B cell (primary cell): Measurements from ENCODE around the gene ARFGAP3. TPM values are rescaled to one million over a fixed set of nuclear protein-coding genes. Genes with fewer than 3 reads are reported as not detected.

ENCODE experiments used
- ATAC-seq: fragments of 200-7000 bp; cut with Tn5 transposase; one replicate; pipeline ENCODE4 v1.10.0; 2021; ENCODE audit warnings: low read depth, mild to moderate bottlenecking, moderate number of reproducible peaks, moderate library complexity
- CTCF ChIA-PET: fragments of 350-600 bp; sonication (Branson Sonifier 250); formaldehyde crosslinking; loops from one replicate; lab custom pipeline; 2021; ENCODE audit warnings: antibody characterized with exemption, inconsistent platforms; lab: Charles Lee
- POLR2A ChIA-PET: fragments of 350-600 bp; sonication (Branson Sonifier 250); formaldehyde crosslinking; loops from one replicate; lab custom pipeline; 2021; ENCODE audit warnings: antibody characterized with exemption; lab: Charles Lee
- DNase-seq: peaks from one replicate; pipeline ENCODE4 v3.0.0; 2013
- H2AFZ ChIP-seq: 2 replicates; pipeline ENCODE4 v1.6.1; 2012; ENCODE audit warnings: mild to moderate bottlenecking, low read depth, low read length; ENCODE audit not compliant: insufficient read depth, poor library complexity, severe bottlenecking
- H3K27ac ChIP-seq, 2 donors: 1 replicate in 1 of 2; 2 replicates in 1 of 2; pipeline ENCODE4 v1.5.1; 2012 to 2013; ENCODE audit warnings: low read length in 2 of 2, mild to moderate bottlenecking in 2 of 2, moderate library complexity in 1 of 2
- H3K27me3 ChIP-seq, 4 experiments: fragments of 200-600 bp in 1 of 4; sonication (generic) in 1 of 4; replicated peaks in 1 of 4; 1 replicate in 2 of 4; 2 replicates in 2 of 4; pipeline versions ENCODE4 v1.6.1 to v1.7.0; 2013 to 2016; ENCODE audit warnings: low read length in 3 of 4, mild to moderate bottlenecking in 2 of 4, mixed read lengths in 1 of 4, moderate library complexity in 1 of 4; ENCODE audit not compliant: insufficient read depth in 4 of 4, control insufficient read depth in 3 of 4; ENCODE audit errors: control extremely low read depth in 1 of 4
- H3K36me3 ChIP-seq, 2 experiments: replicated peaks in 1 of 2; 1 replicate in 1 of 2; 2 replicates in 1 of 2; pipeline versions ENCODE4 v1.6.1 to v1.7.1; 2013; ENCODE audit warnings: low read length in 1 of 2; ENCODE audit not compliant: insufficient read depth in 2 of 2, control insufficient read depth in 1 of 2; ENCODE audit errors: control extremely low read depth in 1 of 2, extremely low read depth in 1 of 2
- H3K4me1 ChIP-seq, 2 donors: fragments of 200-600 bp in 1 of 2; sonication (generic) in 1 of 2; 1 replicate in 1 of 2; 2 replicates in 1 of 2; pipeline versions ENCODE4 v1.5.1 to v1.6.1; 2013 to 2017; ENCODE audit warnings: low read length in 2 of 2; ENCODE audit not compliant: control insufficient read depth in 2 of 2, insufficient read depth in 2 of 2
- H3K4me2 ChIP-seq: replicated peaks from 2 replicates; pipeline ENCODE3; 2012; ENCODE audit warnings: mild to moderate bottlenecking, low read depth, low read length; ENCODE audit not compliant: poor library complexity, severe bottlenecking
- H3K4me3 ChIP-seq, 5 experiments: fragments of 200-600 bp in 1 of 5; sonication (generic) in 1 of 5; 1 replicate in 3 of 5; 2 replicates in 2 of 5; pipeline versions ENCODE4 v1.5.1 to v1.7.0; 2011 to 2016; ENCODE audit warnings: low read length in 4 of 5, mild to moderate bottlenecking in 4 of 5, low read depth in 2 of 5, control low read depth in 1 of 5, moderate library complexity in 1 of 5; ENCODE audit not compliant: insufficient read depth in 1 of 5; ENCODE audit errors: control extremely low read depth in 1 of 5, extremely low read depth in 1 of 5
- H3K79me2 ChIP-seq: fragments of 200-600 bp; sonication (generic); one replicate; pipeline ENCODE4 v1.6.0; 2016; ENCODE audit warnings: low read length; ENCODE audit not compliant: control insufficient read depth, insufficient read depth
- H3K9ac ChIP-seq: fragments of 200-600 bp; sonication (generic); 2 replicates; pipeline ENCODE4 v1.6.1; 2017; ENCODE audit warnings: mild to moderate bottlenecking, low read length, moderate library complexity
- H3K9me3 ChIP-seq, 3 donors: one replicate each; pipeline versions ENCODE4 v1.6.1 to v1.7.1; 2013; ENCODE audit warnings: low read length in 2 of 3; ENCODE audit not compliant: control insufficient read depth in 2 of 3, insufficient read depth in 1 of 3; ENCODE audit errors: control extremely low read depth in 1 of 3
- H4K20me1 ChIP-seq: 2 replicates; pipeline ENCODE4 v1.6.0; 2012; ENCODE audit warnings: mild to moderate bottlenecking, low read length; ENCODE audit not compliant: insufficient read depth, control insufficient read depth, poor library complexity, severe bottlenecking
- H3K27ac Mint-ChIP-seq: one replicate; pipeline ENCODE4 v1.8.0; 2021; ENCODE audit warnings: mixed read lengths
- H3K27me3 Mint-ChIP-seq: one replicate; pipeline ENCODE4 v1.8.0; 2021; ENCODE audit warnings: mixed read lengths
- H3K4me1 Mint-ChIP-seq: one replicate; pipeline ENCODE4 v1.8.0; 2021; ENCODE audit warnings: mixed read lengths
- H3K4me3 Mint-ChIP-seq: one replicate; pipeline ENCODE4 v1.8.0; 2021; ENCODE audit warnings: mixed read lengths
- H3K9me3 Mint-ChIP-seq: one replicate; pipeline ENCODE4 v1.8.0; 2022; ENCODE audit warnings: mixed read lengths; ENCODE audit not compliant: insufficient read depth
- EZH2 ChIP-seq: IDR thresholded peaks from 2 replicates; pipeline ENCODE4 v1.6.1; 2012; ENCODE audit warnings: borderline replicate concordance, low read depth, mild to moderate bottlenecking, moderate library complexity, low read length; ENCODE audit not compliant: insufficient read depth, poor library complexity, severe bottlenecking
- WGBS: methylation state at CpG from one replicate; pipeline ENCODE4 v1.1.5; 2013; ENCODE audit warnings: missing lambda C conversion rate; ENCODE audit not compliant: insufficient coverage; 5-methylcytosine and 5-hydroxymethylcytosine counted together
- intact Hi-C: fragments of 100-400 bp; cut with micrococcal nuclease; formaldehyde crosslinking; loops from one replicate; pipeline ENCODE4 v1.10.0; 2022
- polyA minus RNA-seq: library from RNA; depleted of rRNA, polyadenylated mRNA; stranded (reverse); fragments of >200 nt; gene quantifications from 2 replicates; pipeline ENCODE4 v1.2.3, GENCODE V29; 2012
- polyA plus RNA-seq: library from polyadenylated mRNA; depleted of rRNA; stranded (reverse); fragments of >200 nt; gene quantifications from 2 replicates; pipeline ENCODE4 v1.2.3, GENCODE V29; 2012
- total RNA-seq, 2 donors: library from RNA; stranded (reverse); fragments of 120-200 nt in 1 of 2; gene quantifications; 1 replicate in 1 of 2; 2 replicates in 1 of 2; pipeline versions ENCODE4 v1.2.3 to v1.2.4, GENCODE V29; 2013 to 2022
- TF ChIP-seq, protein P1 (sequence below): fragments of 200-600 bp; IDR thresholded peaks from one replicate; pipeline ENCODE4 v1.8.0; 2022; ENCODE audit warnings: antibody characterized with exemption, mild to moderate bottlenecking

Gene ARFGAP3
- total RNA-seq = 33.2 and 35.2 TPM in 2 replicates
- 28.8 TPM for total RNA-seq (2013)
- polyA plus RNA-seq = 10.7 and 16.2 TPM in 2 replicates
- polyA minus RNA-seq = 15.6 and 31.3 TPM in 2 replicates

- peak within 1 kb of the TSS; percentile 65 to 82 (median 77) for H3K4me3 ChIP-seq
Measured at GRCh38 chr22:42856865-42857704, at the start of gene ARFGAP3. Gene ARFGAP3 (minus strand): TSS chr22:42857273. CDS start chr22:42857182, 91 bp downstream.

More at GRCh38 chr22:42856865-42857704, at the start of gene ARFGAP3:
- Mint-ChIP-seq H3K4me3 (peak within 1 kb of the TSS; percentile 86), H3K27me3 (no peaks in the 10 kb centered on the region), H3K4me1 (peaks cover 30% of the 10 kb centered on the region), H3K9me3 (no peaks in the 10 kb centered on the region), H3K27ac (peak within 1 kb of the TSS; percentile 88)
- Histone ChIP-seq H3K4me2 (peak within 1 kb of the TSS; percentile 83), H4K20me1 (peaks cover 5% of the 10 kb centered on the region), H3K79me2 (peaks cover 44% of the 10 kb centered on the region), H3K36me3 (peaks cover 0 to 3% of the 10 kb centered on the region in 2 experiments), H3K4me1 (peaks cover 27 to 42% of the 10 kb centered on the region in 2 donors), H3K9me3 (peaks cover 0 to 5% (median 0%) of the 10 kb centered on the region in 3 donors), H3K9ac (peak within 1 kb of the TSS; percentile 75), H3K27me3 (no peaks in the 10 kb centered on the region), H2AFZ (peak within 1 kb of the TSS; percentile 80), H3K27ac (peak within 1 kb of the TSS; percentile 83 to 86)
- TF ChIP-seq, protein P1, sequence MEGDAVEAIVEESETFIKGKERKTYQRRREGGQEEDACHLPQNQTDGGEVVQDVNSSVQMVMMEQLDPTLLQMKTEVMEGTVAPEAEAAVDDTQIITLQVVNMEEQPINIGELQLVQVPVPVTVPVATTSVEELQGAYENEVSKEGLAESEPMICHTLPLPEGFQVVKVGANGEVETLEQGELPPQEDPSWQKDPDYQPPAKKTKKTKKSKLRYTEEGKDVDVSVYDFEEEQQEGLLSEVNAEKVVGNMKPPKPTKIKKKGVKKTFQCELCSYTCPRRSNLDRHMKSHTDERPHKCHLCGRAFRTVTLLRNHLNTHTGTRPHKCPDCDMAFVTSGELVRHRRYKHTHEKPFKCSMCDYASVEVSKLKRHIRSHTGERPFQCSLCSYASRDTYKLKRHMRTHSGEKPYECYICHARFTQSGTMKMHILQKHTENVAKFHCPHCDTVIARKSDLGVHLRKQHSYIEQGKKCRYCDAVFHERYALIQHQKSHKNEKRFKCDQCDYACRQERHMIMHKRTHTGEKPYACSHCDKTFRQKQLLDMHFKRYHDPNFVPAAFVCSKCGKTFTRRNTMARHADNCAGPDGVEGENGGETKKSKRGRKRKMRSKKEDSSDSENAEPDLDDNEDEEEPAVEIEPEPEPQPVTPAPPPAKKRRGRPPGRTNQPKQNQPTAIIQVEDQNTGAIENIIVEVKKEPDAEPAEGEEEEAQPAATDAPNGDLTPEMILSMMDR = no peak
- TF ChIP-seq EZH2 = no peak
- DNase-seq = peak; percentile 98
- ChIA-PET CTCF (interaction anchor here (0.5 to 2.1 kb wide), 3 partner anchors 10 to 12 kb away, joined by 4 to 23 read pairs (median 6); no protein-coding TSS in a partner anchor), POLR2A (interaction anchor here (0.5 to 1.4 kb wide), 4 partner anchors 75 to 1137 kb away, joined by 4 to 6 read pairs (median 4); partner anchors contain the start of gene POLDIP3)
- intact Hi-C loops = loop anchor here (1.0 to 5.0 kb wide), 5 partner anchors 10 to 242 kb away; partner anchors contain the start of gene PACSIN2
- ATAC-seq = peak; percentile 93
- 9% methylated on average over 111 of the region's 111 CpGs for WGBS
